Measurements from ENCODE around the gene OPCML.

DNA sequence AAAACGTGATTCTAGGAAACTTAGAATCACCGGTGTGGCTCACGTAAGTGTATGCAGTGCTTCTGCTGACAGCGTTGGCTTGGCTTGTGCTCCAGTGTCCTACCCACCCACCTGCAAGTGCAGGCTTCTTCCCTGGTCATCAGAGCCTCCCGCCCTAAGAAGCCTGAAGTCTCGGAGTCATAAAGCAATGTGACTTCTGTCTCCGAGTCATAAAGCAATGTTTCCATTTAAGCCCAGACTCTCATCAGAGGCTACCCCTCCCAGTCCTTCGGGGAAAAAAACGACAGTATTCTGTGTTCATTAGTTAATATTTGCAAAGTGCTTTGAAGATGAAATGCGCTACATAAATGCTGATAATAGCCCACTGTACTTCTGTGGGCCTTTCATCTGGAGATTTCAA lies 293.8 kb downstream of the OPCML start:
- TF ChIP-seq ZFP30 (CRISPR knock-in tag; IDR thresholded peaks at IDR 0.05) (no peak), ESRRG (CRISPR knock-in tag; IDR thresholded peaks at IDR 0.05) (no peak), RARB (CRISPR knock-in tag; IDR thresholded peaks at IDR 0.05) (no peak), TCF4 (CRISPR knock-in tag; IDR thresholded peaks at IDR 0.05; ENCODE audit: borderline replicate concordance) (no peak), ZNF70 (CRISPR knock-in tag; IDR thresholded peaks at IDR 0.05) (no peak), ZC3H10 (CRISPR knock-in tag; IDR thresholded peaks at IDR 0.05) (no peak), SNAI2 (CRISPR knock-in tag; IDR thresholded peaks at IDR 0.05) (no peak), TOX (CRISPR knock-in tag; IDR thresholded peaks at IDR 0.05; ENCODE audit: borderline replicate concordance) (no peak), PPARA (CRISPR knock-in tag; IDR thresholded peaks at IDR 0.05; ENCODE audit: borderline replicate concordance) (no peak)
- TF ChIP-seq, protein P1, sequence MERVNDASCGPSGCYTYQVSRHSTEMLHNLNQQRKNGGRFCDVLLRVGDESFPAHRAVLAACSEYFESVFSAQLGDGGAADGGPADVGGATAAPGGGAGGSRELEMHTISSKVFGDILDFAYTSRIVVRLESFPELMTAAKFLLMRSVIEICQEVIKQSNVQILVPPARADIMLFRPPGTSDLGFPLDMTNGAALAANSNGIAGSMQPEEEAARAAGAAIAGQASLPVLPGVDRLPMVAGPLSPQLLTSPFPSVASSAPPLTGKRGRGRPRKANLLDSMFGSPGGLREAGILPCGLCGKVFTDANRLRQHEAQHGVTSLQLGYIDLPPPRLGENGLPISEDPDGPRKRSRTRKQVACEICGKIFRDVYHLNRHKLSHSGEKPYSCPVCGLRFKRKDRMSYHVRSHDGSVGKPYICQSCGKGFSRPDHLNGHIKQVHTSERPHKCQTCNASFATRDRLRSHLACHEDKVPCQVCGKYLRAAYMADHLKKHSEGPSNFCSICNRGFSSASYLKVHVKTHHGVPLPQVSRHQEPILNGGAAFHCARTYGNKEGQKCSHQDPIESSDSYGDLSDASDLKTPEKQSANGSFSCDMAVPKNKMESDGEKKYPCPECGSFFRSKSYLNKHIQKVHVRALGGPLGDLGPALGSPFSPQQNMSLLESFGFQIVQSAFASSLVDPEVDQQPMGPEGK (CRISPR knock-in tag; IDR thresholded peaks at IDR 0.05; ENCODE audit: borderline replicate concordance), result no peak
- TF ChIP-seq, protein P2, sequence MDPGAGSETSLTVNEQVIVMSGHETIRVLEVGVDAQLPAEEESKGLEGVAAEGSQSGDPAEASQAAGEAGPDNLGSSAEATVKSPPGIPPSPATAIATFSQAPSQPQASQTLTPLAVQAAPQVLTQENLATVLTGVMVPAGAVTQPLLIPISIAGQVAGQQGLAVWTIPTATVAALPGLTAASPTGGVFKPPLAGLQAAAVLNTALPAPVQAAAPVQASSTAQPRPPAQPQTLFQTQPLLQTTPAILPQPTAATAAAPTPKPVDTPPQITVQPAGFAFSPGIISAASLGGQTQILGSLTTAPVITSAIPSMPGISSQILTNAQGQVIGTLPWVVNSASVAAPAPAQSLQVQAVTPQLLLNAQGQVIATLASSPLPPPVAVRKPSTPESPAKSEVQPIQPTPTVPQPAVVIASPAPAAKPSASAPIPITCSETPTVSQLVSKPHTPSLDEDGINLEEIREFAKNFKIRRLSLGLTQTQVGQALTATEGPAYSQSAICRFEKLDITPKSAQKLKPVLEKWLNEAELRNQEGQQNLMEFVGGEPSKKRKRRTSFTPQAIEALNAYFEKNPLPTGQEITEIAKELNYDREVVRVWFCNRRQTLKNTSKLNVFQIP (CRISPR knock-in tag; IDR thresholded peaks at IDR 0.05; ENCODE audit: borderline replicate concordance, low read depth), result no peak
- TF ChIP-seq, protein P3, sequence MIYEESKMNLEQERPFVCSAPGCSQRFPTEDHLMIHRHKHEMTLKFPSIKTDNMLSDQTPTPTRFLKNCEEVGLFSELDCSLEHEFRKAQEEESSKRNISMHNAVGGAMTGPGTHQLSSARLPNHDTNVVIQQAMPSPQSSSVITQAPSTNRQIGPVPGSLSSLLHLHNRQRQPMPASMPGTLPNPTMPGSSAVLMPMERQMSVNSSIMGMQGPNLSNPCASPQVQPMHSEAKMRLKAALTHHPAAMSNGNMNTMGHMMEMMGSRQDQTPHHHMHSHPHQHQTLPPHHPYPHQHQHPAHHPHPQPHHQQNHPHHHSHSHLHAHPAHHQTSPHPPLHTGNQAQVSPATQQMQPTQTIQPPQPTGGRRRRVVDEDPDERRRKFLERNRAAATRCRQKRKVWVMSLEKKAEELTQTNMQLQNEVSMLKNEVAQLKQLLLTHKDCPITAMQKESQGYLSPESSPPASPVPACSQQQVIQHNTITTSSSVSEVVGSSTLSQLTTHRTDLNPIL (CRISPR knock-in tag; IDR thresholded peaks at IDR 0.05; ENCODE audit: low read depth), result no peak

All from SK-N-SH treated with all-trans-retinoic acid at 6 μM for 48 hours (cell line).